IPS DF 4.7 (cell line): ENCODE results near the gene SSU72.
"Not testable (repeated sequence)": the region's sequence is repeated elsewhere in the genome, so short reads cannot be mapped to it uniquely, and the experiment has no call there.

Experiments
- DNase-seq: peaks from one replicate; pipeline ENCODE4 v3.0.0-alpha.2; 2013; ENCODE audit warnings: low spot score; ENCODE audit errors: extremely low read depth

The SSU72 gene

DNA sequence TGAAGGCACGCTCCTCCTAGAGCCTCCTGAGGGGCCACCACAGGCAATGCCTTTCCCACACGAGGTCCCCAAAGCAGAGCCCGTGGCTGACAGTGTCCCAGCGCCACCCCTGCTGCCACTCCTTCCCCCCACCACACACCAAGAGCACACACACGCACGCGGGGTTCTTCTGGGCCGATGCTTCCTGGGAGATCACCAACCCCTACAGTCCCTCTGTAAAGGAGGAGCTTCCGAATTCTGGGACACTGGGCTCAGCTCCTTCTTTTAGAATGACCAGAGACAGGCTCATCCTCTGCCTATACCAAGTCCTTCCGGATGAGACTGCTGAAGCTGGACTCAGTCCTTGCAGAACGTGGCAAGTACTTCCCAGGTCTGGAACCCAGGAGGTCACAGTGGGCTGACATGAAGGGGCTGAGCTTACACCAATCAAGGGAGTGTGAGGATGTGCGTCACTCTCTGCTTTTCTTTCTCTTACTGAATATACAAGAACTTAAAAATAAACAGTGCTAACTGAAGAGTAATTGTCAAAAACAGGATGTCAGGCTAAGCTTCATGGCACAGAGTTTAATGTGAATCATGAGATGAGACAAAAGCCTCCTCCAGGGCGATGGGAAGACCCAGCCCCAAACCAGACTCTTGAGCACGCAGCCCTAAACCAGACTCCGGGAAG, 12.7 kb downstream of the SSU72 start:
- DNase-seq, result no peak

DNA sequence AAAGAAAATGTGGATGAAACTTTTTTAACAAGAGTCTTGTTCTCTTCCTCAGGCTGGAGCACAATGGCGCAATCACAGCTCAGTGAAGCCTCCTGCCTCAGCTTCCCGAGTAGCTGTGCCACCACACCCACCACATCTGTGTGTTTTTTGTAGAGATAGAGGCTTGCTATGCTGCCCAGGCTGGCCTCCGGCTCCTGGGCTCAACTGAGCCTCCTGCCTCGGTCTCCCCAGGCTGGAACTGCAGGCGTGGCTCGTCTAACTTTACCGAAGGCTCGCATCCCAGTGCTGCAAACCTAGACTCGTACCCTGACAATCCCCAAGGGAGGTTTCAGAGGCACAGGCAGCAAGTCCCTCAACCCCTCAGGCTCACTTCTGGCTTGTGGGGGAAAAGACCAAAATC, 14.5 kb downstream of the SSU72 start:
- DNase-seq, result no peak

DNA sequence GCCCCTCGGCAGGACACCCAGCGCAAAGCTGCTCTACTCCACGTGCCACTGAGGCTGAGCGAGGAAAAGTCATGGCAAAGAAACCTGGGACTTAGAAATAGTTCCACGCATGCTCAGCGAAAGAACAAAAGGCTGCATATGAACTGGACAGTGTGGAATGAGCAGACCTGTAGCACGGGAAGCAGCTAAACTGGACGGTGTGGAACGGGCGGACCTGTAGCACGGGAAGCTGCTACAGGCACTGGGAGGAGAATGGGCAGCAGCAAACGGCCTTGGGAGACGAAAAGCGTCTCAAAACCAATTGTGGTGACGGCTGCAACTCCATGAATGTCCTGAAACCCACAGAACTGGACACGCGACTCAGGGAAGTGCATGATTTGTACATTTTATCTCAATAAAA, 15.6 kb downstream of the SSU72 start:
- DNase-seq, result no peak

DNA sequence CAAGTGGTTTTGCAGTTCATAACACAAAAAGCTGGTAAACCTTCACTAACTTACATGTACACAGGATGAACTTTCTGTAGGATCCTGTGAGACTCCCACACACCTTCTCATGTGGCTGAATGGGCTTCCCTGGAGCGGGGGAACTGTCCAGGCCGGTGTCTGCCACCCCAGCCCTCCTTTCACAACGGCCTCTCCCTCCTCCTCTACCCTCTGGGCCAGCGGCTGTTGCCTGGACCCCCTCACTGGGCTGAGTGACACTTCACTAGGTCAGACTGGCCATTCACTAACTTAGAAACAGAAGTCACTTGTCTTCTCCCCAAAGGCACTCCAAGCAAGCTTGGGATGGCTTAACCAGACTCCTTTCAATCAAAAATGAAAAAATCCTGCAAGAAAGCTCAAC, 16.1 kb downstream of the SSU72 start:
- DNase-seq, result no peak

DNA sequence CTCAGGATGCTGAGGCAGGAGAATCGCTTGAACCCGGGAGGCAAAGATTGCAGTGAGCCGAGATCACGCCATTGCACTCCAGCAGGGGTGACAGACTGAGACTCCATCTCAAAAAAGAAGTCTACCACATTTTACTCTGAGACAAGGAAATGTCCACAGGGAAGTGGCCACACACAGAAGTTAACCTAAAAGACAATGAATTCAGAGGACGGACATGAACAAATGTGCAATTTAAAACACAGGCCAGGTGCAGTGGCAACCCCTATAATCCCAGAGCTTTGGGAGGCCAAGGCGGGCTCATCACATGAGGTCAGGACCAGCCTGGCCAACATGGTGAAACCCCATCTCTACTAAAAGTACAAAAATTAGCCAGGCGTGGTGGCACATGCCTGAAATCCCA, 17.0 kb downstream of the SSU72 start:
- not testable (repeated sequence) for DNase-seq

DNA sequence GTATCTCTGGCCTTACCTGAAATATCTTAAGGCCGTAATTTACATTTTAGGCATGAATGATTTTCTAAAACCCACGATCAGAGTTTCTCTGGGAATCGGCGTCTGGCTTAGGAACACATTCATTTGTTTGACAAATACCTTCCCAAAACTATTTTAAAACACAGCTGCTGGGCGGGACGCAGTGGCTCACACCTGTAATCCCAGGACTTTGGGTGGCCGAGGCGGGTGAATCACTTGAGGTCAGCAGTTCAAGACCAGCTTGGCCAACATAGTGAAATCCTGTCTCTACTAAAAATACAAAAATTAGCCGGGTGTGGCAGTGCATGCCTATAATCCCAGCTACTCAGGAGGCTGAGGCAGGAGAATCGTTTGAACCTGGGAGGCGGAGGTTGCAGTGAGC, 17.7 kb downstream of the SSU72 start:
- DNase-seq, result not testable (repeated sequence)

DNA sequence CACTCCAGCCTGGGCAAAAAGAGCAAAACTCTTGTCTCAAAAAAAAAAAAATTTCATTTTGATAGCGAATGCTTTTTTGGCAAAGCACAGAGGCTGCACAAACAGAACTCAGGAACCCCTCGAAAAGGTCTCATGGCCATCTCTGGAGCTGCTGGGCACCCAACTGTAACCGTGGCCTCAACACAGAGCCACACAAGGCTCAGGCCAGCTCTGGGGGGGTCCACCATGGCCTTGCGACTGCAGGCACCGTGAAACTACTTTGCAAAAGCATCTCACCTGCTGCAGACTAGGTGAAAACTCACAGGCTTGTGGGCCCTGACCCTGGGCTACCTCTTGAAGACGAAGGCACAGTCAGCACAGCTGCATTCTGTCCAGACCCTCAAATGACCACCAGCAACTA, 18.2 kb downstream of the SSU72 start:
- no peak for DNase-seq

DNA sequence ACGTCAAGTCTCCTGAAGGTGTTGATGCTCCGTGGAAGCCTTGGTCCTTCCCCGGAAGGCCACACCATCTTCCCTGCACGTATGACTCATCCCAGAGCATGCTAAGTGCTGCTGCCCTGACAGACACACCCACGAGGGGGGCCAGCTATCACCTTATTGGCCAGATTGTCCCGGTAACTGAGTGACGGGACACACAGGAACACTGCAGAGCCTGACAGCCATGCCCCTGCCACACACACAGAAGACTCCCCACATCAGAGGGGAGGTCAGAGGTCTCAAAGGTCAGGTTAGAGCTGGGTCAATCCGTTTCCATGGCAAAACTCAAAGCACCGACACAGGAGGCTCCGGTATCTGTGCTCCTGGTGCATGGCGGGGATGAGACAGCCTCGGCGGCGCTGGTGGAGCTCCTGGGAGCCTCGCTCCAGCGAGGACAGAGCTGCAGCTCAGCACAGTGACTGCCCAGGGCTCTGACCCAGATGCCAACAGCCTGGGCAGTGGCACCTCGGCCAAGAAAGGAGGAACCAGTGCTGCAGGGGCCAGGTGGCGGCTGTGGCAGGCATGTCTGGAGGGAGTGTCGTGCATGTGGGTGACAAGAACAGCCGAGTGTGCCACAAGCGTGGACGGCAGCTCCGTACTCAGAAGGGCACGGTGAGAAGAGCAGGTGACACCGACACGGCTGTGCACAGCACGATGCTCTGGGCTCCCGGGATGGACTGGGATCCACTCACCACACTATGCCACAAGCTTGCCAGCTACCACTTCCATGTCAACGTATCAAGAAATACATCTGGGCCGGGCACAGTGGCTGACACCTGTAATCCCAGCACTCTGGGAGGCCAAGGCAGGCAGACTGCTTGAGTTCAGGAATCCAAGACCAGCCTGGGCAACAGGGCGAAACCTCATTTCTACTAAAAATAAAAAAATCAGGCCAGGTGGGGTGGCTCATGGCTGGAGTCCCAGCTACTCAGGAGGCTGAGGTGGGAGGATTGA, 19.4 kb downstream of the SSU72 start:
- DNase-seq, result no peak

DNA sequence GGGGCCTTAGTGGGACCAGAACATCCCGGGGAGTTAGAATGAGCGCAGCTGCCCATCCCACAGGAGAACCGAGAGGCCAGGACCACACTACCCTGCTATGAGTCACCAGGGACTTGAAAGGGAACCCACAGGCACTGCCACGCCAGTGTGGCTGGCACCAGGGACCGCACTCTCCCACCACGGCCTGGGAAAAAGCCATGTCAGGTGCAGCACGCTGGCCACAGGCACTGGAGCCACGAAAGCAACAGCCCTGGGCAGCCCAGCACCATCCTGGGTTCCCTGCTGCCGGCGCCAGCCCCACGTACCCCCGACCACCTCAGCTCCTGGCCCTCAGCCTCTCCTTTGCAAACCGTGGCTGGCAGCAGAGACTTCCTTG, 20.1 kb downstream of the SSU72 start:
- DNase-seq, result no peak

DNA sequence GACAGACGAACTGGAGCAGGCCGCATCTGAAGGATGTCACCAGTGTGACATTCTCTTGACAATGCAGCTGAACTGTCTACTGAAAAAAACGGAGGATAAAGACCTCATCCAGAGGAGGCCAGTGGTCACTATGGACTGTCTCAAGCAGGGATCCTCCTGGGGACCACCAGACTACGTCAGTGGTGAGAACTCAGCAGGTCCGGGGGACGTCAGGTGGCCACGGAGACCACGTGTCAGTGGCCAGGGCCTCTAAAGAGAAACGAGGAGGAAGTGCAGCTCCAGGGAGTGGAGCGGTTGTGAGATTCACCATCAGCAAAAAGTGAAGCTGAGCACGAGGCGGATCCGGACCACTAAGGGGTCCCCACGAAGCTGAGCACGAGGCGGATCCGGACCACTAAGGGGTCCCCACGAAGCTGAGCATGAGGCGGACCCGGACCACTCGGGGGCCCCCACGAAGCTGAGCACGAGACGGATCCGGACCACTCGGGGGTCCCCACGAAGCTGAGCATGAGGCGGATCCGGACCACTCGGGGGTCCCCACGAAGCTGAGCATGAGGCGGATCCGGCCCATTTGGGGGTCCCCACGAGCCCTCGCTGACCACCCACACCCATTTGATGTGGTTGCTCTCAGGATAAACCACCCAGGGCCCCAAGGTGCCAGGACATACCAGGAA, 20.7 kb downstream of the SSU72 start:
- DNase-seq, result no peak

DNA sequence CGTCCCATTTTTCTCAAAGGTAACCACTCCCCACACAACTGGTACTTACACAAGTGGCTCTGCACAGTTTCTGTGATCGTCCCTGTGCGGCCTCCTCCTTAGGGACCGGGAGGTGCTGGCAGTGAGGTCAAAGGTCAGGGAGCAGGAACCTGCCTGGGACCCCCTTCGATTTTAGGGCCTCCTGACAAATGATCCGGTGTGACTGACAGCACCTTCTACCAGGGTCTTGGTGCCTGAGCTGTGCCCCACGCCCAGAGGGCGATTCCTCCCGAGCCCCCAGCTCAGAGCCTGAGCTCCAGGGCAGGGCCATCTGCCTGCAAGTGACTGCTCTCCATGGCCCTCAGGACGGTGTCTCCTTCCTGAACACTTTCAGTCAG, 22.4 kb downstream of the SSU72 start:
- no peak for DNase-seq

DNA sequence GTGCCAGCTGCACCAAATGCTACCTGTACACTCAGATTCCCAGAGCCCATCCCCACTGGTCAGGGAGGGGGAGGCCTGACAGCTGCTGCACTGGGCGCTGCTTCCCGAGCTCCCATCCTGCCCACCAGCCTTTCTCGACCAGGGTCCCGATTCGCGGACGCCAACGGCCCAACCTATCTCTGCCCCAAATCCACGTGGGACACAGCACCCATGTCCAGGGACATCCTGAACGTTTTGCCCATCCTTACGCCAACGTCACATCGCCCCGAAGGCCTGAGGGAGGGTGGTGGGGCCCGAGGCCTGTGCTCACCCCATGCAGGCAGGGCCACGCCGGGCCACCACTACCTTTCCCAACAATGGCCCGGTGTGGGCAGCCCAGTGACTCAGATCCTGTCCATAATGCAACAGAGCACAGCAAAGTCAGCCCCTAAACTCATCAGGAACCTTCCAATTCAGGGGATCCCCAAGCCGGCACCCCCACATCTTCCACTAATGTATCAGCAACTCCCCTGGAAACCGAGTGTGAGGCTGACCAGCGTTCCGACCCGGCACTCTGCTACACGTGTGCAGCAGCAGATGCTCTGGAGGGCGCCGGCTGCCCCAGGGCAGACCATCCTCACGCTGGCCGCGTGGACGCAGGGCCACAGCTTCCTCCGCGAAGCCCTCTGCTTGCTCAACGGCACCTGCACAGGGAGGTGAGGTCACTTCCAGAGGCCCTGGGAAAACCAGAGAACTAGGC, 23.0 kb downstream of the SSU72 start:
- no peak for DNase-seq

DNA sequence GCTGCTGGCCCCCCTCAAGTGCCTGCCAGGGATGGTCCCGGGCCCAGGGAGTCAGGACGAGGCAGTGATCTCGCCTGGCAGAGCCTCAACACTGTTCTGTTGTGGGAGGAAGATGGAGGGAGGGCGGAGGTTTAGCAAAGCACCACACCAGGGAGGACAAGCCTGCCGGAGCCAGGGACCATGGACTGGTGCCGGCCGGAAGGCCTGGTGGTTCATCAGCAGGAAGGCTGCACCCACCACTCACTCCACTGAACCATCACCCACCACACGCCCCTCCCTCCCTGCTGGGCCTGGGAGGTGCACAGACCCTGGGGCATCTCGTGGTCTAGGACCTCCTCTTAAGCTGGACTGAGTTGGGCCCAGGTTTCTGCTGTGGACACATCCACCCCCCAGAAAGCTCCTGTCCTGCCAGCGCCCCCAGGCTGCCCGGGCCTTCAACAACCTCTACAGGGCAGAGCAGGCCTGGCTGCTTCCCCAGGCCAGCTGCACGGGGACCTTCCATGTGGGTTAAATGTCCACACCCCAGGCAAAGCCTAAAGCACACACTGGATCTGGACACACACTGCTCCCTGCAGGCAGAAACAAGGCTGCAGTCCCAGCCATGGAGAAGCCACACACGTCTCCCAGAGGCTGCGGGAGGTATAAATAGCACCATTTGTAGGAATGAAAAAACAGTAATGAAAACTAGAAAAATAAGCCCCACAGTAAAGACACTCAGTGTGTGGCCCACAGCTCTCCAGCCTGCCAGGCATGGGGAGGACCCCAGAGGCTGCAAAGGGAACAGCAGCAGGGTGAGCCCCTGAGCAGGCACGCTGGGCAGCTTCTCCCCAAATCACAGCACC, 23.9 kb downstream of the SSU72 start:
- no peak for DNase-seq

DNA sequence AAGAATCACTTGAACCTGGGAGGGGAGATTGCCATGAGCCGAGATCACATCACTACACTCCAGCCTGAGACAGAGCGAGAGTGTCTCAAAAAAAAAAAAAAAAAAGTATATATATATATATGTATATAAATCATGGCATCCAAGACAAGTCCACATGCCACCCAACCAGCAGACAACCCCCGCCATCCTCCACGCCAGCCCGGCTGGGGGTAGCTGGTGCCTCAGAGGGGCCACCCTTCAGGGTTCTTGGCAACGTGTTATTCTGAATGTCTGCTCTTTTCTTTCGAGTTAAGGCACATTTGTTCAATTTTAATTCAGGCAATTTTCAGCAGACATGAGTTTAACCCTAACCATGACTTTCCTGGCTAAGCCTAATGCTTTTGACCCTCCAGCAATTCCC, 24.6 kb downstream of the SSU72 start:
- no peak for DNase-seq

DNA sequence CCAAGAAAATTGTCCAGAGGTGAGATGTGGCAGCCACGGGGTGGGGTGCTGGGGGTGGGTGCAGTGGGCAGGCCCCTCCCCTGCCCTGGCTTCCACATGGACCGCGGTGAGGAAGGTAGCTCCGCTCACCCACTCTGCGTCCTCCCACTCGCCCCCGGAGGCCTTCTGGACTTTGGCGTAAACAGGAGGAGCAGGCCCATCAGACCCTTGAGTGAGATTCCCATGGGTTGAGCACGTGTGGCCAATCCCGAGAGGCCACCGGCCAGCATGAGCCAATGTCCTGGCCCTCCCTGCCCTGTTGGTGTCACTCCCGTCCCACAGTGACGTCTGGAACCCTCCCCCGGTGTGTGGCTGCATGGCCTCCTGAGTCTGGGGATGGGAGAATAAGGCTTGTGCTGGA, 26.1 kb downstream of the SSU72 start:
- DNase-seq, result no peak

DNA sequence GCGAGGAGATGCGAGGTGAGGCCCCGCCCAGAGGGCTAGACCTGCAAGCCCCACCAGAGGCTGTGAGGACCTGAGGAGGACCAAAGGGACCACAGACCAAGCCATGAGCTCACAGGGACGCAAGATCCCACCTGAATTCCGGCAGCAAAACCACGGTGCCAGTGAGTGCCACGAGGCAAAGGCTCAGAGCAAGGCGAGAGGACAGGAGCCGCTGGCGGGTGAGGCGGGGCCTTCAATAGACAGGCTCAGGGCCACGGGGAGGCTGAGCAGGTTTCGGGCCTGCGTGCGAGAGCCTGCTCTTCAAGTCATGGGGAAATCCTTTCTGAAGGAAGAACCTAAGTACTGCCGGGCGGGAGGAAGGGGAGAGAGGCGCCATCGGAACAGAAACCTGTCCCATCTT, 27.2 kb downstream of the SSU72 start:
- no peak for DNase-seq

DNA sequence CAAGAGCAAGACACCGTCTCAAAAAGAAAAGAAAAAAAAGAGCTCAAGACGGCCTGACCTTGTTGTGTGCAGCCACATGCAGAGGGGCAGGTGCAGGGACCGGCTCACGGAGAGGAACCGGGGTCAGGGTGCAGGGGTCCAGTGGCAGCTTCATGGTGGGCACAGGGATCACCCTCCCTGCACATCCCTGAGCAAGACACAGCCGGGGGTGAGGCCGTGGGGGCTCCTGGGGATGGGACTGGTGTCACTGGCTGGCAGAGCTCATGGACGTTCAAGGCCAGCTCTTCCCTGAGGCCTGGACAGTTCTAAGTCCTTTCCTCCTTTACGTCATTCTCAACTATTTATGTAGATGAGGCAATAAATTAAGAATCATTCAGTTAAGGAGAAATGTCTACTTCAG, 27.7 kb downstream of the SSU72 start:
- DNase-seq, result no peak

DNA sequence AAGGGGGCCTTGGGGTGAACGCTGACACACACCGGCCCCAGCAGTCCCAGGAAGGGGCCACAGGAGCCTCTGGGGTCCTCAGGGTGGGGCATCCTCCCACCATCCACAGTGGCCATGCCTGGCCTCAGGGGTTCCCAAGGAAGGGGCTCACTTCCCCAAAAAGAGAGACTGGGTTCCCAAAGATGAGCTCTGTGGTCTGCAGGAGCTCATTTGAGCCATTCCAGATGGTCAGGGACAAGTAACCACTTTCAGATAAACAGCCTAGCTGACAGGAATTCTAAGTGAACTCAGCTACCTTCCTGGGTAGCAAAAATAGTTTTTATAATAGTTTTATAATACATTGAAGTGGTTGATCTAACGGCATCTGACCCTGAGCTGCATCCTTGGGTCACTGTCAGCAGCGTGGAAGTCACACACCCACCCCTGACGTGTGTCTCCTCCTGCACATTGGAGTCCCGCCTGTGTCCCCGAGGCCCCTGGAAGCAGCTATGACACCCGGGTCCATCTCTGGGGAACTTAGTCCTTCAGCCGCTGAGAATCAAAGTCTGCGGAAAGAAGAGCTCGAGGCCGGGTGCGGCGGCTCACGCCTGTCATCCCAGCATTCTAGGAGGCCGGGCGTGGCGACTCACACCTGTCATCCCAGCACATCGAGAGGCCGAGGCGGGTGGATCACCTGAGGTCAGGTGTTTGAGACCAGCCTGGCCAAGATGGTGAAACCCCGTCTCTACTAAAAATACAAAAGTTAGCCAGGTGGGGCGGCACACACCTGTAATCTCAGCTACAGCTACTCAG, 28.5 kb downstream of the SSU72 start:
- DNase-seq, result no peak

DNA sequence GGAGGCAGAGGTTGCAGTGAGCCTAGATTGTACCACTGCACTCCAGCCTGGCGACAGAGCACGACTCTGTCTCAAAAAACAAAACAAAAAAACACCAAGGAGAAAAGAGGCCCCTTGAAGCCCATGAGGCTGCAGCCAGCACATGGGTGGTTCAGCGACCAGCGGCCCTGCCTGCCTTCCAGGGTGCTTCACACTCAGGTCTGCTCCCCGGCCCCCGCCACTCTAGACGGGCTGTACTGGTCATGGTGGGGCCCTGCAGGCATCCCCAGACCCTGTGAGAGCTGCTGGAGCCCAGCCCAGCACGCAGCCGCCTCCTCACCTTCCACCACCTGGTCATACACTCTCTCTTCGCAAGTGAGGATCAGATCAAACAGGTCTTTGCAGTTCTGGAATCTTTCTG, 30.1 kb downstream of the SSU72 start:
- no peak for DNase-seq

DNA sequence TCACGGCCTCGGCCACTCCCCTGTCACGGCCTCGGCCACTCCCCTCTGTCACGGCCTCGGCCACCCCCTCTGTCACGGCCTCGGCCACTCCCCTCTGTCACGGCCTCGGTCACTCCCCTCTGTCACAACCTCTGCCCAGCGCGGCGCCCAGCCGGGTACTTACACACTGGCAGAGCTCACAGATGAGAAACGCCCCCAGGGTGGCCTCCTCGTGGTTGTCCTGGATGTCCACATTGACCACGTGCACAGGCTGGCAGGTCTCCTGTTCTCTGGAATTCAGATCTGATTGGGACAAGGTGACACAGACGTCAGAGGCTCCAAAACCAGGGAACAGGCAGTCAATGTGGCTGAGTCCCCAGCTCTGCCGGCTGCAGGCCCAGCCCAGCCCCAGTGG, 31.0 kb downstream of the SSU72 start:
- DNase-seq, result no peak
